Measurements from ENCODE around the gene ACER1. TPM values are rescaled to one million over a fixed set of nuclear protein-coding genes. Genes with fewer than 3 reads are reported as not detected.
A peak's percentile ranks its signal among the peaks of the same experiment; 100 is the strongest.
"Not testable (repeated sequence)": the region's sequence is repeated elsewhere in the genome, so short reads cannot be mapped to it uniquely, and the experiment has no call there.

The ACER1 gene
- total RNA-seq, 1 donor from 2014 or later: not detected

DNA sequence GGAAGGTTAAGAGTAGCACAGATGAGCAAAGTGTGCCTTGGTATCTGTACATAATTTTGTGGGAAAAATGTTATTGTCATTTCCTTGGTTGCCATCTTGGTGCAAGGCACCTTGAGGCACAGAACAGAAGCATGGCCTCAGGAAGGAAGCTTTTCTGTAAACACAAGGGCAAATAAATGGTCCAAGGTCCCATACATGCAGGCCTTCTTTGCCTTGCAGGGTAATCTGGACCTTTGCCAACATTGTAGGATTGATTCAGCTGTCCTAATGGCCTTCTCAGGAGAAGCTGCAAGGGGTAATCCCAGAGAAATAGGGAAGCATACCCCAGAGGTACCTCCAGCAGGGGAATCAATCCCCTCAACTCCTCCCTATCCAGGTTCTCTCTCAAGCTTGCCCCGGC, 44.7 kb downstream of the ACER1 start:
- no peak for DNase-seq (ENCODE audit: low read depth)

DNA sequence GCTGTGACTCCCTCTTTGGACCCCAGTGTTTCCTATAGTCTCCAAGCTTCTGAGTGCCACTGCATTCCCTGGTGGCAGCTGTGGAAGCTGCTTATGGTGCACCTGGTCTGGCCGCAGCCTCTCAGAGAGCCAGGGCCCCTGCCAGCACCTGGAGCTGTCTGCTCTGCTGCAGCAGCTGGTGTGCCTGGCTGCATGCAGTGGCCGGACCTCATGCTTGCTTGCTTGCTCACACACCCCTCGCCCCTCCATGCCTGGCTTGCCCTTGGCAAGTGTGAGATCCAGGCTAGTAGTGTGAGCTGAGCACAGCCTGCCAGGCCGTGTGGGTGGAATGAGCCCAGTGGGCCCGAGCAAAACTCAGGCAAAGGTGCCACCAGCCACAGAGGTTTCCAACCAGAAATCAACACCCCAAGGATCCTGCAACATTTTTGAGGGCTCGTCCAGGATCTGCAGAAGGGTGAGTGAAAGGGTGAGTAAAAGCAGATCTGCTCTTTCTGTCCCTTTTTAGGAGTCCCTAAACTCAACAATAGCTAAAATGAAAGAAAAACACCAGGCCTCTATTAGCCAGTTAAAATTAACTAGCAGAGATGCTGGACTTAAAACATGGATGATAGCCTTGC, 46.0 kb downstream of the ACER1 start:
- no peak for DNase-seq (ENCODE audit: low read depth)

GRCh38 chr19:6286676-6287075, 46.7 kb downstream of the ACER1 start:
- no peak for DNase-seq (ENCODE audit: low read depth)

DNA sequence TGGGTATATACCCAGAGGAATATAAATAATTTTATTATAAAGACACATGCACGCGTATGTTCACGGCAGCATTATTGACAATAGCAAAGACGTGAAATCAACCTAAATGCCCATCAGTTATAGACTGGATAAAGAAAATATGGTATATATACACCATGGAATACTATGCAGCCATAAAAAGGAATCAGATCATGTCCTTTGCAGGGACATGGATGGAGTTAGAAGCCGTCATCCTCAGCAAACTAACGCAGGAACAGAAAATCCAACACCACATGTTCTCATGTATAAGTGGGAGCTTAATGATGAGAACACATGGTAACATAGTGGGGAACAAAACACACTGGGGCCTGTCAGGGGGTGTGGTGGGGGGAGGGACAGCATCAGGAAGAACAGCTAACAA, 51.0 kb downstream of the ACER1 start:
- DNase-seq (ENCODE audit: low read depth): not testable (repeated sequence)

DNA sequence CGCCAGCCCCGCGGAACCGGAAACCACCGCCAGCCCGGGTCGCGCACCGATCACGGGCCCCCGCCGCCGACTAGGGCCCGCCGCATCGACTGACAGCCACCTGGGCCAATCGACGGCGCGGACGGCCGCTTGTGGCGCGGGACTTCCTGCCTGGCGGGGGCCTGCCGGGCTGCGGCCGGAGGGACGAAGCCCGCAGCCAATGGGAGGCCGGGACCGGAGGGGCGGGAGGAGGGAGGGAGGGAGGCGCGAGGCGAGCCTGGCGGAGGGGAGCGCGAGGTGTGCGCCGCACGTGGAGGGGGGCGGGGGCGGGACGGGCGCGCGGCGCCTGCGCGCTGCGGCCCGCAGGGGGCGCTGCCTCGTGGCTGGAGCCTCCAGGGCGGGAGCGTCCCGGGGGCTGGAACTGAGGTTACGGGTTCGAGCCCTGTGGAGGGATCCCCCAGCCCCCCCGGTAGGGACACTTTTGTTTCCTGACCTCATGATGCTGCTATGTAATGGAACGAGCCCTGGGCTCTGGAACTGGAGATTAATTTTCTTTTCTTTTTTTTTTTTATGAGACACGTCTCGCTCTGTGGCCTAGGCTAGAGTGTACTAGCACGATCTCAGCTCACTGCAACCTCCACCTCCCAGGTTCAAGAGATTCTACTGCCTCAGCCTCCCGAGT, 53.4 kb downstream of the ACER1 start, which contains the start of gene MLLT1:
Gene MLLT1, minus strand, starts transcription at position 45 of the 661 bp plus-strand sequence. CDS start 191 bp downstream, outside the sequence.
- DNase-seq (ENCODE audit: low read depth): peak; percentile 78

GRCh38 chr19:6279620-6279930, 53.8 kb downstream of the ACER1 start:
- no peak for DNase-seq (ENCODE audit: low read depth)

DNA sequence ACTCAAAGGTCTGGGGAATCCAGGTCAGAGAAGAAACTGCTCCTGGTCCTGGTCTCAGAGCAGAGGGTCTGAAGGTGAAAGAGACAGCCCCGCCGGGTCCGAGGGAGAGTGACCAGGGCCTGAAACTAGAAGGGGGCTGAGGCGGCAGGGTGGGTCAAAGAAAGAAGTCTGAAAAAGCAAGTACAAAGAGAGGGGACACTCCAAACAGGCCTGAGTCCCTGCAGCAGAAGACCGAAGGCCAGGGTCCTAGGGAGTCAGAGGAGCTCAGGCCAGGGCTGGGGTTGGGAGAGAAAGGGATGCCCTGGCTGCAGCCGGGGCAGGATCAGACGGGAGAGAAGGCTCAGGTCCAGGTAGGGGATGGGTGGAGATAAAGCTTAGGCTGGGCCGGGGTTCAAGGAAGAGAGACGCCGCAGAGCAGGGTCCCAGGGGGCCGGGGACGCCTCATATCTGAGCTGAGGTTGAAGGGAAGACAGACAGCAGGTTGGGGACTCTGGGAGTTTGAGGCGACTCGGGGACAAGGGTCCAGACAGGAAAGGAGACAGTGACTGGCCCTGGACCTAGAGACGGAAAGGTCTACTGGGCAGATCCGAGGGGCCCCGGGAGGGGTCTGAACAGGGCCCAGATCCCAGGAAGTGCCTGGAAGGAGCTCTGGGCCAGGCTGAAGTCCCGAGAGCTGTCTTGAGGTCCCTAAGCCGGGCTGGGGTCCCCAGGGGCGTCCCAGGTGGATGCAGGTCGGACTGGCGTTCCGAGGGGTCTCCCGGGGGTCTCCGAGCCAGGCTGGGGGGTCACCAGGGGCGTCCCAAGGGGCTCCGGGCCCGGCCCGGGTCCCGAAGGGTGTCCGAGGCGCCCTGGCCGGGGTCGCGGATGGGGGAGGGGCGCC, 54.4 kb downstream of the ACER1 start:
- DNase-seq (ENCODE audit: low read depth): no peak

DNA sequence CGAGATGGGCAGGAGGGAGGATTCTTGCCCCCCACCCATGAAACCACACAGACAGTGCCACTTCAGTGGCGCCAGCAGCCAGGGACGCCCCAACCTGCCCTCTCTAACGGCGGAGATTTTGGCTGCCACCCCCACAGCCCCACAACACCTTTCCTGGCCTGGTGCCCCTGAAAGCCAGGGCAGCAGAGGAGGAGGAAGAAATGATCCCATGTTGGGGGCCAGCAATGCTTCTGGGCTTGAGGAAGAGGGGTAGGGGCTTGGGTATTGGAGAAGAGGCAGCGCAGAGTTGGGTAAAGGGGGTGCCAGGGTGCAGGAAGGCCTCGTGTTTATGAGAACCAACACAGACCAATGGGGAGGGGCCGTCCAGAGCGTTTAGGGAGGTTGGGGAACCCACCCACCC, 55.4 kb downstream of the ACER1 start:
- DNase-seq (ENCODE audit: low read depth): no peak

- DNase-seq (ENCODE audit: low read depth): no peak
Observed at GRCh38 chr19:6276447-6276846, 57.0 kb downstream of the ACER1 start.

GRCh38 chr19:6275170-6275744, 58.2 kb downstream of the ACER1 start:
- no peak for DNase-seq (ENCODE audit: low read depth)

- DNase-seq (ENCODE audit: low read depth): no peak
Observed at GRCh38 chr19:6274756-6275155, 58.7 kb downstream of the ACER1 start.

GRCh38 chr19:6273701-6274601, 59.5 kb downstream of the ACER1 start:
- peak; percentile 87 for DNase-seq (ENCODE audit: low read depth)

DNA sequence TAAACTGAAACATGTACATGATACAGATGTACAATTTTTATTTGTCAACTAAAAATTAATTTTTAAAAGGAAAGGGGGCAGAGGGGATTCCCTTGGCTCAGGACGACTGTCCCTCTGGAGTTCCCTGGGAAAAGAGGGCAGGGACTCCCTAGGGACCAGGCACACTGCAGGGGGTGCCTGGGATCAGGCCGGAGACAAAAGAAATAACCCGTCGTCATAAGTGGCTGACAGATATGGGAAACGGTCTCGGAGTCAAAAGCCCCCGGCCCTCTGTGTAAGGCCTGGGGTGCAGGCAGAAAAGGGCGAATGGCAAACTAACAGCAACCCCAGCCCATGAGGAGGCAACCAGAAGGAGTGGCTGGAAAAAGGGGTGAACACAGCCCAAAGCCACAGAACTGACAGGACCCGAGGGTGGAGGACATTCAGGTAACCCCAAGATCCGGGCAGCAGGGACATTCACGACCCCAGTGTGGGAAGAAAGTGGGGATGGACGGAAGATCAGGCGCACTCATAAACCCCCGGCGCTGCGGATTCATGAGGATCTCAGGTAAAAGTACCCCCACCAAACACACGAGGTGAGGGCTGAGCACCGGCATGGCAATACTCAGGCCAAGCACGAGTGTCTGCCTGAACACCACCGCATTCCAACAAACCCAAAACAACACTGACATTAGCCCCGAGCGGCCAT, 60.4 kb downstream of the ACER1 start:
- DNase-seq (ENCODE audit: low read depth): no peak

DNA sequence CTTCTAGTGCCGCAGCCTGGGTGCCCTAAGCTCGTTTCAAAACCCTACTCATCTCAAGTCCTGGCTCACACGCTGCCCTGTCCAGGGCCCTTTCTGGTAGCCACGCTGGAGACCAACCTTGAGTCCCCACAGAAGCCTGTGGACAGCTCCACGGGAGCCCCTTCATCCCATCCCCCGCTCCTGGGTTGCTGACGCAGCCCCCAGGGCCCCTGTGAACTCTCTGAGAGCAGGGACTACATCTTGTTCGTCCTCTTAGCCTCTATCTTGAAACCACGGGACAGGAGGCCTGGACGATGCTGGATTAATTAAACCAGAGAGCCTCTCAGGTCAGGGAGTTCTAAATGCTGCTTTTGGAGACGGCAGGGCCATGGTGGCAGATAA, 61.0 kb downstream of the ACER1 start:
- no peak for DNase-seq (ENCODE audit: low read depth)

DNA sequence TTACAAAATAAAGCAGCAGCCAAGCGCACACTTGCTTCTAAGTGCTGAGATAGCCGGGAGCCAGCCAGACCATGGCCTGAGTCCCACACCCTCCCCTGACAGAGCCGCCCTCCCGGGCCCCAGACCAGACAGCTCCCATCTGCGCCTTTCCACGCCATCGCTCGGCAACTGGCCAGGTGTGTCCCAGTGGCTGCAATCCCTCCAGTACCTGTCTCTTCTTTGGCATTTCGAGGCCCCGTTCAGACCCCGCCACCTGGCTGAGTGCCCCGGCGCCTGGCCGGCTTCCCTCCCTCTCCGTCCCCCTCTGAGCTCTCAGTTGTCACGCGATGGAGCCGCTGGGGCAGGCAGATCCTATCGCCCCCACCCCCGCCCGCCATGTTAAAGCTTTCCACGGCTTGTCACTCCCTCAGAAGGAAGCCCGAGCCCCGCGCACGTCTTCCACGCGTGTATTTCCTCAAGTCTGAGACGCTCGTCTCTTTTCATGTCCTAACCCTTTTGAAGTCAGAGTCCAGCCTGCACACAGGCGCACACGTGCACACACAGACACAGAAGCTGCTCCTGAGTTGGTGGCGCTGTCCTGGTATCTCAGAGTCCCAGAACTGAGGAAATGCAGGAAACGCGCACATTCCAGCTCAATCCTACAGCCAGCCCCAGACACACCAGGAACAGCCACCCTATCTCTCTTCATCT, 61.5 kb downstream of the ACER1 start:
- DNase-seq (ENCODE audit: low read depth): peak; percentile 16

- peak; percentile 60 for DNase-seq (ENCODE audit: low read depth)
Observed at GRCh38 chr19:6271251-6271650, 62.2 kb downstream of the ACER1 start.

- no peak for DNase-seq (ENCODE audit: low read depth)
Observed at GRCh38 chr19:6270822-6271221, 62.6 kb downstream of the ACER1 start.

- DNase-seq (ENCODE audit: low read depth): no peak
Observed at GRCh38 chr19:6270076-6270745, 63.2 kb downstream of the ACER1 start.

DNA sequence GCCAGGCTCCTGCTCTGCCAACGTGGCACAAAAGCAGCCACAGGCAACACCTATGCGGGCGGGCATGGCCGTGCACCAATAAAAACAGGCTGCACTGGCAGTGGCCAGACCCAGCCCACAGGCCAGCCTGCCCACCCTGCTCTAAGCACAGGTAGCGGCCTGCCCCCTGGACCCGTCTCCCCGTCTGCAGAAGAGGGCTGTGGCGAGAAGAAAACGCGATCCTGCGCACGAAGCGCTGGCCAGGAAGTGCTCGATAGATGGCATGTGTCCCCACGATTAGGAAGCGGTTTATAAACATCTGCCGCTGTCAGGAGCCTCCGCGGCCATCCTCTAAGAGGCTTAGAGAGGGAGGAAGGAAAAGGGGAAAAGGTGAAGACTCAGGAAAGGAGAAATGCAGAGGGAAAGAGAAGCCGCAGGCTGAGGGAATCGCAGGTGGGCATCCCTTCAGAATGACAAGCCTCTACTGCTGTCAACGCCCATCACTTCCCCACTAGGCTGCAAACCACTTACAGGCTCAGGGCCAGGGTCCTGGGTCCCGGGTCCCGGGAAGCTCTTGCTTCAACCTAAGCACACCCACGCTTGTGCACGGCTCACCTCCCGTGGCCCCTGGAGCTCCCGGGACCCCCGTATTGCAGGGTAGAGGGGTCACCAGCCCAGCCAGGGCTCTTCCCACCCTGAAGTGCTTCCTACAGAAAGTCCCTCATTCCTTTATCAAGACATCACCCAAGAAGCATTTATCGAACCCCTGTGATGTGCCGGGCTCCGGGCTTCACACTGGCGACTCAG, 64.1 kb downstream of the ACER1 start:
- DNase-seq (ENCODE audit: low read depth): no peak
